Measurements from ENCODE around the gene FN1.
"Not testable (repeated sequence)": the region's sequence is repeated elsewhere in the genome, so short reads cannot be mapped to it uniquely, and the experiment has no call there.

The FN1 gene

DNA sequence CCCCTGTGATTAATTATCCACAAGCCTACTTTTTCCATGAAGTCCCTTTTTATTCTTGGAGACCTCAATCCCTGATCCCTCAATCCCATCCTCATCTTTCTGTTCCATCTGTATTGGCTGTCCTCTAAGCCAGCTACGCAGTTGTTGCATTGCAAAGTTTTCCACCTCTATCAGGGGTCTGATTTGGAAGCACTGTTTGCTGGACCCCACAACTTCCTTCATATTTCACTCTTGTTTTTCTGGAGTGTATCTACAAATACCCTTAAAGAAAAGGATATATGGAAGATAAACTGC is 22.4 kb downstream of the FN1 start (continued):
- TF ChIP-seq, protein P1, sequence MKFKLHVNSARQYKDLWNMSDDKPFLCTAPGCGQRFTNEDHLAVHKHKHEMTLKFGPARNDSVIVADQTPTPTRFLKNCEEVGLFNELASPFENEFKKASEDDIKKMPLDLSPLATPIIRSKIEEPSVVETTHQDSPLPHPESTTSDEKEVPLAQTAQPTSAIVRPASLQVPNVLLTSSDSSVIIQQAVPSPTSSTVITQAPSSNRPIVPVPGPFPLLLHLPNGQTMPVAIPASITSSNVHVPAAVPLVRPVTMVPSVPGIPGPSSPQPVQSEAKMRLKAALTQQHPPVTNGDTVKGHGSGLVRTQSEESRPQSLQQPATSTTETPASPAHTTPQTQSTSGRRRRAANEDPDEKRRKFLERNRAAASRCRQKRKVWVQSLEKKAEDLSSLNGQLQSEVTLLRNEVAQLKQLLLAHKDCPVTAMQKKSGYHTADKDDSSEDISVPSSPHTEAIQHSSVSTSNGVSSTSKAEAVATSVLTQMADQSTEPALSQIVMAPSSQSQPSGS (tag by site-specific recombination; IDR thresholded peaks at IDR 0.05; ENCODE audit: low read depth) = no peak
- TF ChIP-seq ZEB2 (tag by site-specific recombination; IDR thresholded peaks at IDR 0.05) (no peak), ZNF19 (tag by site-specific recombination; IDR thresholded peaks at IDR 0.05; ENCODE audit: low read depth) (no peak), BCL11B (tag by site-specific recombination; IDR thresholded peaks at IDR 0.05; ENCODE audit: low read depth) (no peak), ZNF501 (tag by site-specific recombination; IDR thresholded peaks at IDR 0.05) (no peak), ZFP41 (tag by site-specific recombination; IDR thresholded peaks at IDR 0.05; ENCODE audit: borderline replicate concordance) (no peak)

- H3K9me3 ChIP-seq (ENCODE audit: control insufficient read depth, insufficient read depth, low read depth, low read length) = no peaks in the 10 kb centered on the region
- peaks cover 24 to 52% of the 10 kb centered on the region in 2 experiments for H3K36me3 ChIP-seq (ENCODE audit: control insufficient read depth in 2 of 2, insufficient read depth in 1 of 2, low read length in 2 of 2)
- no peaks in the 10 kb centered on the region for H3K4me1 ChIP-seq (ENCODE audit: control insufficient read depth, insufficient read depth, low read length)
- H3K4me3 ChIP-seq (ENCODE audit: low read depth, low read length) = no peak overlapping the region
- H3K27ac ChIP-seq (ENCODE audit: extremely low read depth, low read depth, low read length) = no peak overlapping the region
- TF ChIP-seq ZNF2 (tag by site-specific recombination; IDR thresholded peaks at IDR 0.05) = no peak
- no peak for TF ChIP-seq ZNF302 (tag by site-specific recombination; IDR thresholded peaks at IDR 0.05; ENCODE audit: low read depth)
- no peak for TF ChIP-seq ZNF768 (tag by site-specific recombination; IDR thresholded peaks at IDR 0.05)
- TF ChIP-seq, protein P2, sequence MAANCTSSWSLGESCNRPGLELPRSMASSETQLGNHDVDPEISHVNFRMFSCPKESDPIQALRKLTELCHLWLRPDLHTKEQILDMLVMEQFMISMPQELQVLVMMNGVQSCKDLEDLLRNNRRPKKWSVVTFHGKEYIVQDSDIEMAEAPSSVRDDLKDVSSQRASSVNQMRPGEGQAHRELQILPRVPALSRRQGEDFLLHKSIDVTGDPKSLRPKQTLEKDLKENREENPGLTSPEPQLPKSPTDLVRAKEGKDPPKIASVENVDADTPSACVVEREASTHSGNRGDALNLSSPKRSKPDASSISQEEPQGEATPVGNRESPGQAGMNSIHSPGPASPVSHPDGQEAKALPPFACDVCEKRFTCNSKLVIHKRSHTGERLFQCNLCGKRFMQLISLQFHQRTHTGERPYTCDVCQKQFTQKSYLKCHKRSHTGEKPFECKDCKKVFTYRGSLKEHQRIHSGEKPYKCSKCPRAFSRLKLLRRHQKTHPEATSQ (tag by site-specific recombination; IDR thresholded peaks at IDR 0.05) = no peak
- TF ChIP-seq ZNF544 (tag by site-specific recombination; IDR thresholded peaks at IDR 0.05) = no peak
- TF ChIP-seq, protein P3, sequence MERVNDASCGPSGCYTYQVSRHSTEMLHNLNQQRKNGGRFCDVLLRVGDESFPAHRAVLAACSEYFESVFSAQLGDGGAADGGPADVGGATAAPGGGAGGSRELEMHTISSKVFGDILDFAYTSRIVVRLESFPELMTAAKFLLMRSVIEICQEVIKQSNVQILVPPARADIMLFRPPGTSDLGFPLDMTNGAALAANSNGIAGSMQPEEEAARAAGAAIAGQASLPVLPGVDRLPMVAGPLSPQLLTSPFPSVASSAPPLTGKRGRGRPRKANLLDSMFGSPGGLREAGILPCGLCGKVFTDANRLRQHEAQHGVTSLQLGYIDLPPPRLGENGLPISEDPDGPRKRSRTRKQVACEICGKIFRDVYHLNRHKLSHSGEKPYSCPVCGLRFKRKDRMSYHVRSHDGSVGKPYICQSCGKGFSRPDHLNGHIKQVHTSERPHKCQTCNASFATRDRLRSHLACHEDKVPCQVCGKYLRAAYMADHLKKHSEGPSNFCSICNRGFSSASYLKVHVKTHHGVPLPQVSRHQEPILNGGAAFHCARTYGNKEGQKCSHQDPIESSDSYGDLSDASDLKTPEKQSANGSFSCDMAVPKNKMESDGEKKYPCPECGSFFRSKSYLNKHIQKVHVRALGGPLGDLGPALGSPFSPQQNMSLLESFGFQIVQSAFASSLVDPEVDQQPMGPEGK (tag by site-specific recombination; IDR thresholded peaks at IDR 0.05) = no peak
- no peak for TF ChIP-seq ZNF501 (tag by site-specific recombination; IDR thresholded peaks at IDR 0.05)
- no peak for TF ChIP-seq GLI2 (tag by site-specific recombination; IDR thresholded peaks at IDR 0.05; ENCODE audit: borderline replicate concordance, low read depth)
- TF ChIP-seq GLIS1 (tag by site-specific recombination; IDR thresholded peaks at IDR 0.05) = no peak
- CTCF ChIA-PET = interaction anchor here (0.7 to 0.9 kb wide), 2 partner anchors 270 to 519 kb away, joined by 3 read pairs; no protein-coding TSS in a partner anchor
- POLR2A ChIA-PET = interaction anchor here (0.6 to 0.7 kb wide), 2 partner anchors 12 to 186 kb away, joined by 3 to 4 read pairs; no protein-coding TSS in a partner anchor
Observed at GRCh38 chr2:215411941-215412743, 23.7 kb downstream of the FN1 start.

DNA sequence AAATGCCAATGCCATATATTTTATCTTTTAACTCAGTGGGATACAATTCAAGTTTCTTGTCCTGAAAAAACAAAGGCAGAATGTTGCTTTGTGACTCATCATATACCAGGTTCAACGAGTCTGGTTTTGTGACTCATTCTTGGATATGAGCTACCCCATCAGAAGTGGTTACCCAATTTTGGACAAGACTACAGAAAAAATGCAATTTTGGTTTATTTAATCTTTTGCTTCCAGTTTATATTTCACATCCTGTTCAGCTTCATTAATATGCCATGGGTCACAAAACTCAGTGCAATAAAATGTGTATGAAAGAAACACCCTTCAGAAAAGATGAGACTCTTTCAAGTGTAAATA is 25.0 kb downstream of the FN1 start:
- Histone ChIP-seq H3K4me1 (ENCODE audit: control insufficient read depth, insufficient read depth, low read length) (no peaks in the 10 kb centered on the region), H3K9me3 (ENCODE audit: control insufficient read depth, insufficient read depth, low read depth, low read length) (no peaks in the 10 kb centered on the region), H3K4me3 (ENCODE audit: low read depth, low read length) (no peak overlapping the region), H3K27ac (ENCODE audit: extremely low read depth, low read depth, low read length) (no peak overlapping the region), H3K36me3 (ENCODE audit: control insufficient read depth in 2 of 2, insufficient read depth in 1 of 2, low read length in 2 of 2) (peaks cover 24 to 63% of the 10 kb centered on the region in 2 experiments)
- CTCF ChIA-PET = interaction anchor here (0.6 to 0.9 kb wide), 3 partner anchors 520 to 994 kb away, joined by 3 to 4 read pairs (median 3); no protein-coding TSS in a partner anchor
- peak; percentile 90 for TF ChIP-seq SCRT2 (tag by site-specific recombination; IDR thresholded peaks at IDR 0.05)
- TF ChIP-seq ZNF76 (tag by site-specific recombination; IDR thresholded peaks at IDR 0.05; ENCODE audit: borderline replicate concordance, low read depth) = no peak
- POLR2A ChIA-PET = interaction anchor here (0.7 kb wide), 1 partner anchor 28 kb away, joined by 4 read pairs; no protein-coding TSS in a partner anchor

DNA sequence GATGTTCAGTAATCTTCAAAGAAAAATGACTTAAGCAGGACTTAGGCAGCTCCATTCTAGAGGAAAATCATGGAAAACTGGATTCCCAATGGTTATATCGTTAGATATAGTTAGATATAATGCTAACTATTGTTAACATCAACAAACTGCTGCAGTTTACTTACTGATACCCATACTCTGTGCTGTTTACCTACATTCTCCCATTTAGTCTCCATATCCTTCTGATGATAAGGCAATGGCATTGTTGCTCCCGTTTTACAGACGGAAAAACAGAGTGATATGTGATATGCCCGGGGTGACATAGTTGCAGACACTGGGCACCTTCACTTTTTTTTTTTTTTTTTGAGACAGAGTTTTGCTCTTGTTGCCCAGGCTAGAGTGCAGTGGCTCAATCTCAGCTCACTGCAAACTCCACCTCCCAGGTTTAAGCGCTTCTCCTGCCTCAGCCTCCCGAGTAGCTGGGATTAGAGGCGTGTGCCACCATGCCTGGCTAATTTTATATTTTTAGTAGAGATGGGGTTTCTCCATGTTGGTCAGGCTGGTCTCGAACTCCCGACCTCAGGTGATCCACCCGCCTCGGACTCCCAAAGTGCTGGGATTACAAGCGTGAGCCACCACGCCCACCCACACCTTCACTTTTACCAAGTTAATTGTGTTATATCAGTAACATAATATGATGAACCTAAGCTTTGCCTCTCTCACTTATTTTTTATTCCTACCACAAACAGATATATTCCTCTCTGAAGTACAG is 25.5 kb downstream of the FN1 start:
- H3K4me1 ChIP-seq (ENCODE audit: control insufficient read depth, insufficient read depth, low read length); POLR2A ChIA-PET; H3K9me3 ChIP-seq (ENCODE audit: control insufficient read depth, insufficient read depth, low read depth, low read length); H3K27ac ChIP-seq (ENCODE audit: extremely low read depth, low read depth, low read length); H3K4me3 ChIP-seq (ENCODE audit: low read depth, low read length): not testable (repeated sequence)
- CTCF ChIA-PET = interaction anchor here (0.7 kb wide), 1 partner anchor 12 kb away, joined by 3 read pairs; no protein-coding TSS in a partner anchor
- peaks cover 19 to 65% of the 10 kb centered on the region in 2 experiments for H3K36me3 ChIP-seq (ENCODE audit: control insufficient read depth in 2 of 2, insufficient read depth in 1 of 2, low read length in 2 of 2)
